ENCODE data around the gene PLEK2. TPM values are rescaled to one million over a fixed set of nuclear protein-coding genes. Genes with fewer than 3 reads are reported as not detected.

Gene PLEK2
- total RNA-seq, 2 experiments from 2014 or later, result 0.43 TPM; not detected in 1

GRCh38 chr14:67441672-67442071 lies 29.7 kb upstream of the PLEK2 start:
- ChIA-PET POLR2A (no interaction called here), CTCF (interaction anchor here (1.6 kb wide), 1 partner anchor 26 kb away, joined by 3 read pairs; no protein-coding TSS in a partner anchor)
- no peaks in the 10 kb centered on the region for H3K9me3 Mint-ChIP-seq

GRCh38 chr14:67441256-67441655 lies 29.3 kb upstream of the PLEK2 start:
- POLR2A ChIA-PET, result no interaction called here
- Mint-ChIP-seq H3K27me3 (peaks cover 31% of the 10 kb centered on the region), H3K4me1 (no peaks in the 10 kb centered on the region), H3K9me3 (no peaks in the 10 kb centered on the region), H3K4me3 (no peak overlapping the region), H3K27ac (no peak overlapping the region), H3K36me3 (ENCODE audit: low read depth) (no peaks in the 10 kb centered on the region)
- no peak for DNase-seq
- CTCF ChIA-PET, result interaction anchor here (1.4 kb wide), 1 partner anchor 15 kb away, joined by 3 read pairs; no protein-coding TSS in a partner anchor

More at GRCh38 chr14:67441672-67442071, 29.7 kb upstream of the PLEK2 start:
- no peak overlapping the region for H3K4me3 Mint-ChIP-seq
- no peaks in the 10 kb centered on the region for H3K4me1 Mint-ChIP-seq
- peaks cover 31% of the 10 kb centered on the region for H3K27me3 Mint-ChIP-seq
- H3K36me3 Mint-ChIP-seq (ENCODE audit: low read depth), result no peaks in the 10 kb centered on the region
- no peak overlapping the region for H3K27ac Mint-ChIP-seq
- no peak for DNase-seq

- Mint-ChIP-seq H3K4me3 (no peak overlapping the region), H3K27ac (no peak overlapping the region), H3K4me1 (no peaks in the 10 kb centered on the region), H3K36me3 (ENCODE audit: low read depth) (no peaks in the 10 kb centered on the region), H3K9me3 (no peaks in the 10 kb centered on the region), H3K27me3 (peaks cover 33% of the 10 kb centered on the region)
- ChIA-PET POLR2A (no interaction called here), CTCF (interaction anchor here (1.4 kb wide), 1 partner anchor 14 kb away, joined by 3 read pairs; no protein-coding TSS in a partner anchor)
- DNase-seq, result no peak
Observed at GRCh38 chr14:67440513-67440912, 28.5 kb upstream of the PLEK2 start.

DNA sequence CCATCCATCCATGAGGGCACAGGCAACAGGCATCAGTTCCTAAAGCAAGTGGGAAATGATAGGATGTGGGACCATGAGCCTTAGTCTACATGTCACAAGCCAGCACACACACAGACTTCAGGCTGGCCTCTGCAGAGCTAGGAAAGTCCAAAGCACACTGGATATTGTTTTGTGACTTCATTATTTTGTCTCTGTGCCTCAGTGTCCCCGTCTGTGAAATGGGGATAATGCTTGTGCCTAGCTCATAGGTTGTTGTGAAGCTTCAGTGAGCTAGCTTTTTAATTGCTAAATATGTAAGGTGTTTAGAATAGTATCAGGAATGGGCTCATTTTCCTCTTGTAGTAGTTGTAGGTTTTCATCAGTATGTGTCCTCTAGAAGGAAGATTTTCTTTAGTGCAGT lies 27.0 kb upstream of the PLEK2 start:
- peaks cover 2% of the 10 kb centered on the region for H3K4me1 Mint-ChIP-seq
- no peaks in the 10 kb centered on the region for H3K36me3 Mint-ChIP-seq (ENCODE audit: low read depth)
- H3K27ac Mint-ChIP-seq, result no peak overlapping the region
- H3K27me3 Mint-ChIP-seq, result peaks cover 36% of the 10 kb centered on the region
- CTCF ChIA-PET, result interaction anchor here (0.6 to 1.7 kb wide), 4 partner anchors 11 to 266 kb away, joined by 4 to 9 read pairs (median 6); no protein-coding TSS in a partner anchor
- H3K9me3 Mint-ChIP-seq, result no peaks in the 10 kb centered on the region
- DNase-seq, result no peak
- POLR2A ChIA-PET, result interaction anchor here (1.1 kb wide), 1 partner anchor 11 kb away, joined by 3 read pairs; no protein-coding TSS in a partner anchor
- H3K4me3 Mint-ChIP-seq, result no peak overlapping the region

- Mint-ChIP-seq H3K27me3 (peaks cover 37% of the 10 kb centered on the region), H3K9me3 (no peaks in the 10 kb centered on the region), H3K27ac (no peak overlapping the region), H3K4me1 (peaks cover 2% of the 10 kb centered on the region), H3K4me3 (no peak overlapping the region), H3K36me3 (ENCODE audit: low read depth) (no peaks in the 10 kb centered on the region)
- CTCF ChIA-PET, result interaction anchor here (1.0 kb wide), 1 partner anchor 9 kb away, joined by 4 read pairs; no protein-coding TSS in a partner anchor
- DNase-seq, result no peak
- POLR2A ChIA-PET, result no interaction called here
Observed at GRCh38 chr14:67436006-67436866, 24.3 kb upstream of the PLEK2 start.

- H3K36me3 Mint-ChIP-seq (ENCODE audit: low read depth), result no peaks in the 10 kb centered on the region
- peaks cover 40% of the 10 kb centered on the region for H3K27me3 Mint-ChIP-seq
- no peaks in the 10 kb centered on the region for H3K9me3 Mint-ChIP-seq
- H3K4me3 Mint-ChIP-seq, result no peak overlapping the region
- ChIA-PET CTCF (interaction anchor here (1.0 kb wide), 1 partner anchor 9 kb away, joined by 4 read pairs; no protein-coding TSS in a partner anchor), POLR2A (no interaction called here)
- peaks cover 2% of the 10 kb centered on the region for H3K4me1 Mint-ChIP-seq
- no peak for DNase-seq
- H3K27ac Mint-ChIP-seq, result no peak overlapping the region
Observed at GRCh38 chr14:67435603-67436002, 23.6 kb upstream of the PLEK2 start.

GRCh38 chr14:67432050-67432564 lies 20.1 kb upstream of the PLEK2 start:
- Mint-ChIP-seq H3K4me3 (no peak overlapping the region), H3K4me1 (peaks cover 2% of the 10 kb centered on the region), H3K9me3 (no peaks in the 10 kb centered on the region), H3K27ac (no peak overlapping the region), H3K36me3 (ENCODE audit: low read depth) (no peaks in the 10 kb centered on the region), H3K27me3 (peaks cover 38% of the 10 kb centered on the region)
- CTCF ChIA-PET, result interaction anchor here (0.7 to 7.9 kb wide), 4 partner anchors 12 to 139 kb away, joined by 3 to 137 read pairs (median 4); no protein-coding TSS in a partner anchor
- DNase-seq, result no peak
- POLR2A ChIA-PET, result no interaction called here

GRCh38 chr14:67429510-67430205 lies 17.7 kb upstream of the PLEK2 start:
- Mint-ChIP-seq H3K9me3 (no peaks in the 10 kb centered on the region), H3K4me3 (no peak overlapping the region), H3K27ac (no peak overlapping the region), H3K27me3 (peaks cover 48% of the 10 kb centered on the region), H3K36me3 (ENCODE audit: low read depth) (no peaks in the 10 kb centered on the region), H3K4me1 (peaks cover 2% of the 10 kb centered on the region)
- CTCF ChIA-PET, result interaction anchor here (0.7 to 7.9 kb wide), 3 partner anchors 139 to 274 kb away, joined by 4 to 137 read pairs (median 37); no protein-coding TSS in a partner anchor
- DNase-seq, result no peak
- POLR2A ChIA-PET, result interaction anchor here (2.2 kb wide), 1 partner anchor 170 kb away, joined by 6 read pairs; the partner anchor contains the start of gene PIGH

- POLR2A ChIA-PET, result interaction anchor here (1.0 to 2.2 kb wide), 2 partner anchors 11 to 172 kb away, joined by 3 to 6 read pairs; partner anchors contain the start of gene PIGH
- DNase-seq, result no peak
- H3K27me3 Mint-ChIP-seq, result peaks cover 42% of the 10 kb centered on the region
- H3K36me3 Mint-ChIP-seq (ENCODE audit: low read depth), result no peaks in the 10 kb centered on the region
- no peaks in the 10 kb centered on the region for H3K9me3 Mint-ChIP-seq
- CTCF ChIA-PET, result interaction anchor here (0.6 to 7.9 kb wide), 12 partner anchors 23 to 494 kb away, joined by 3 to 137 read pairs (median 6); partner anchors contain the start of gene PIGH
- peaks cover under 1% of the 10 kb centered on the region for H3K4me1 Mint-ChIP-seq
- H3K4me3 Mint-ChIP-seq, result no peak overlapping the region
- H3K27ac Mint-ChIP-seq, result no peak overlapping the region
Observed at GRCh38 chr14:67428501-67429031, 16.6 kb upstream of the PLEK2 start.

- no peaks in the 10 kb centered on the region for H3K9me3 Mint-ChIP-seq
- no peak overlapping the region for H3K4me3 Mint-ChIP-seq
- ChIA-PET CTCF (interaction anchor here (0.6 to 7.9 kb wide), 35 partner anchors 9 to 281 kb away, joined by 3 to 137 read pairs (median 4); partner anchors contain the start of genes PIGH, PLEK2, PLEKHH1 and TMEM229B), POLR2A (interaction anchor here (1.0 to 1.9 kb wide), 4 partner anchors 12 to 277 kb away, joined by 3 to 5 read pairs (median 4); no protein-coding TSS in a partner anchor)
- peaks cover 37% of the 10 kb centered on the region for H3K27me3 Mint-ChIP-seq
- no peaks in the 10 kb centered on the region for H3K36me3 Mint-ChIP-seq (ENCODE audit: low read depth)
- peak; percentile 76 for DNase-seq
- no peak overlapping the region for H3K27ac Mint-ChIP-seq
- peaks cover 5% of the 10 kb centered on the region for H3K4me1 Mint-ChIP-seq
Observed at GRCh38 chr14:67426983-67427606, 15.1 kb upstream of the PLEK2 start.

DNA sequence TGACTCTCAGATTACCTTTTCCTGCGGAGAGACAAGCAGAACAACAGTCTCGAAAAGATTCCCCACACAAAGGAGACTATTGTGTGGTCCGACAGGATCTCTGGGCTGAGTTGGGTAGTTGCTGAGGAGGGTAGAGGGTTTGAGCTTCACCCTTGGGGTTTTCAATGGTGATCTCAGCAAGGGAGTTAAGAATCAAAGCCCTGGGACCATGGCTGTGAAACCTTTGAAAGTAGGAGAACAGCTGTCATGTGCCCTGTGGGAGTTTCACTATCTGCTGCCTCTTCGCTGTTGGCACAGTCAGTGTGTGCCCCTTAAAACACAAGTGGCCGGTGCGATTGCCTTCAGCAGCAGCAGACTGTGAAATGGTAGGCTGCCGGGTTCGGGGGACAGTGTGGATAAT lies 14.2 kb upstream of the PLEK2 start:
- peaks cover 5% of the 10 kb centered on the region for H3K4me1 Mint-ChIP-seq
- no peak for DNase-seq
- H3K9me3 Mint-ChIP-seq, result no peaks in the 10 kb centered on the region
- H3K27ac Mint-ChIP-seq, result no peak overlapping the region
- H3K36me3 Mint-ChIP-seq (ENCODE audit: low read depth), result no peaks in the 10 kb centered on the region
- H3K4me3 Mint-ChIP-seq, result no peak overlapping the region
- CTCF ChIA-PET, result interaction anchor here (0.8 to 7.9 kb wide), 18 partner anchors 10 to 278 kb away, joined by 3 to 137 read pairs (median 6); partner anchors contain the start of genes PIGH and PLEK2
- POLR2A ChIA-PET, result interaction anchor here (1.9 kb wide), 1 partner anchor 278 kb away, joined by 5 read pairs; no protein-coding TSS in a partner anchor
- H3K27me3 Mint-ChIP-seq, result peaks cover 37% of the 10 kb centered on the region

- Mint-ChIP-seq H3K27ac (no peak overlapping the region), H3K36me3 (ENCODE audit: low read depth) (no peaks in the 10 kb centered on the region), H3K9me3 (no peaks in the 10 kb centered on the region), H3K4me3 (no peak overlapping the region), H3K27me3 (peaks cover 35% of the 10 kb centered on the region), H3K4me1 (peaks cover 5% of the 10 kb centered on the region)
- ChIA-PET POLR2A (interaction anchor here (1.6 kb wide), 1 partner anchor 146 kb away, joined by 4 read pairs; no protein-coding TSS in a partner anchor), CTCF (interaction anchor here (1.9 to 7.9 kb wide), 4 partner anchors 146 to 279 kb away, joined by 7 to 137 read pairs (median 22); partner anchors contain the start of gene PIGH)
- no peak for DNase-seq
Observed at GRCh38 chr14:67425608-67426007, 13.6 kb upstream of the PLEK2 start.

All from activated CD4-positive, alpha-beta memory T cell treated with anti-CD3 and anti-CD28 coated beads, Interleukin-2, amount 10 ng/mL, durations not matched to agents 7 days and 5 days (primary cell).